CD4-positive, alpha-beta T cell treated with Interferon gamma for 1 hour (primary cell): Measurements from ENCODE around the gene TSEN34.
A peak's percentile ranks its signal among the peaks of the same experiment; 100 is the strongest.
"Not testable (repeated sequence)": the region's sequence is repeated elsewhere in the genome, so short reads cannot be mapped to it uniquely, and the experiment has no call there.

Source experiments
- DNase-seq: peaks from one replicate; pipeline ENCODE4 v3.0.0-alpha.2; 2020

Gene TSEN34

GRCh38 chr19:54189145-54189734 is 1.9 kb upstream of the TSEN34 start, which contains the start of gene MBOAT7:
Gene MBOAT7, minus strand, starts transcription at chr19:54189580. Its CDS starts 1,072 bp downstream, at chr19:54188508.
- DNase-seq = no peak

- DNase-seq = peak; percentile 100
Measured at GRCh38 chr19:54189735-54190502, 1.2 kb upstream of the TSEN34 start.

- peak; percentile 100 for DNase-seq
Measured at GRCh38 chr19:54190503-54191010, 551 bp upstream of the TSEN34 start.

GRCh38 chr19:54191811-54192453 is 824 bp downstream of the TSEN34 start:
- DNase-seq = no peak

- no peak for DNase-seq
Measured at GRCh38 chr19:54193011-54193410, 1.9 kb downstream of the TSEN34 start.

GRCh38 chr19:54194463-54194862 is 3.4 kb downstream of the TSEN34 start:
- not testable (repeated sequence) for DNase-seq

- no peak for DNase-seq
Measured at GRCh38 chr19:54196536-54196935, 5.4 kb downstream of the TSEN34 start.

GRCh38 chr19:54197121-54197520 is 6.0 kb downstream of the TSEN34 start:
- no peak for DNase-seq

- no peak for DNase-seq
Measured at GRCh38 chr19:54199401-54199800, 8.3 kb downstream of the TSEN34 start.

- no peak for DNase-seq
Measured at GRCh38 chr19:54201172-54201701, 10.1 kb downstream of the TSEN34 start.

- DNase-seq = no peak
Measured at GRCh38 chr19:54201980-54202379, 10.9 kb downstream of the TSEN34 start.

- DNase-seq = no peak
Measured at GRCh38 chr19:54203151-54203611, 12.1 kb downstream of the TSEN34 start.

- no peak for DNase-seq
Measured at GRCh38 chr19:54204767-54205468, 13.8 kb downstream of the TSEN34 start.

GRCh38 chr19:54206030-54206830 is 15.1 kb downstream of the TSEN34 start:
- peak; percentile 13 for DNase-seq

GRCh38 chr19:54206831-54207177 is 15.7 kb downstream of the TSEN34 start:
- no peak for DNase-seq

- peak; percentile 20 for DNase-seq
Measured at GRCh38 chr19:54207193-54207592, 16.1 kb downstream of the TSEN34 start.

GRCh38 chr19:54207676-54207982 is 16.5 kb downstream of the TSEN34 start:
- DNase-seq = no peak

- peak; percentile 88 for DNase-seq
Measured at GRCh38 chr19:54207983-54208783, 17.1 kb downstream of the TSEN34 start.

- no peak for DNase-seq
Measured at GRCh38 chr19:54208784-54209057, 17.6 kb downstream of the TSEN34 start.

GRCh38 chr19:54209058-54209810 is 18.1 kb downstream of the TSEN34 start:
- no peak for DNase-seq
